Endothelial cell of umbilical vein (primary cell): Measurements from ENCODE around the gene SPTSSA. TPM values are rescaled to one million over a fixed set of nuclear protein-coding genes. Genes with fewer than 3 reads are reported as not detected.

Source experiments
- BruUV-seq: library from RNA; stranded (reverse); fragments of 400-500 nt; replicated peaks from 2 replicates; lab custom pipeline; 2021; lab: Mats Ljungman, UMichigan
- CTCF ChIA-PET: fragments of 300-600, 350-600 bp; sonication (Branson Sonifier 250); formaldehyde crosslinking; loops from one replicate; lab custom pipeline; 2021; ENCODE audit warnings: antibody characterized with exemption, inconsistent platforms; lab: Charles Lee
- POLR2A ChIA-PET: fragments of 300-600, 350-600 bp; sonication (Branson Sonifier 250); formaldehyde crosslinking; loops from one replicate; lab custom pipeline; 2021; ENCODE audit warnings: antibody characterized with exemption, inconsistent platforms; lab: Charles Lee
- DNase-seq: peaks from one replicate; pipeline ENCODE4 v3.0.0-alpha.2; 2011; ENCODE audit warnings: low read depth, low spot score
- FAIRE-seq: peaks from 2 replicates; lab custom pipeline; 2011; peaks lifted over from hg19 to GRCh38; lab: Jason Lieb, UNC
- H2AFZ ChIP-seq: 2 replicates; pipeline ENCODE4 v1.6.0; 2012; ENCODE audit warnings: low read depth, low read length, control low read depth, inconsistent platforms
- H3K27ac ChIP-seq: 2 replicates; pipeline ENCODE4 v1.5.1; 2011; ENCODE audit warnings: low read depth, mild to moderate bottlenecking, control low read depth, low read length, moderate library complexity; ENCODE audit not compliant: insufficient read depth
- H3K27me3 ChIP-seq, 2 experiments: 2 replicates each; pipeline versions ENCODE4 v1.6.0 to v1.6.1; 2011; ENCODE audit warnings: low read length in 2 of 2, mixed read lengths in 1 of 2; ENCODE audit not compliant: control insufficient read depth in 2 of 2, insufficient read depth in 2 of 2
- H3K36me3 ChIP-seq, 2 experiments: 2 replicates in 1 of 2; 3 replicates in 1 of 2; pipeline ENCODE4 v1.5.1; 2011; ENCODE audit warnings: low read length in 2 of 2, mild to moderate bottlenecking in 1 of 2, moderate library complexity in 1 of 2; ENCODE audit not compliant: control insufficient read depth in 2 of 2, insufficient read depth in 2 of 2; ENCODE audit errors: extremely low read depth in 1 of 2
- H3K4me1 ChIP-seq: 3 replicates; pipeline ENCODE4 v1.5.1; 2011; ENCODE audit warnings: mild to moderate bottlenecking, low read length; ENCODE audit not compliant: control insufficient read depth, insufficient read depth; ENCODE audit errors: extremely low read depth
- H3K4me2 ChIP-seq: 2 replicates; pipeline ENCODE4 v1.6.1; 2011; ENCODE audit warnings: low read length, control low read depth, mixed read lengths; ENCODE audit not compliant: insufficient read depth
- H3K4me3 ChIP-seq, 3 experiments: fragments of 200-600 bp in 1 of 3; sonication (generic), shearing (Covaris generic) in 1 of 3; replicated peaks in 1 of 3; 2 replicates each; pipeline ENCODE4 v1.5.1; 2011 to 2016; ENCODE audit warnings: control low read depth in 3 of 3, low read length in 3 of 3, mild to moderate bottlenecking in 2 of 3, inconsistent platforms in 1 of 3, low read depth in 1 of 3, moderate library complexity in 1 of 3; ENCODE audit not compliant: insufficient read depth in 1 of 3
- H3K79me2 ChIP-seq: 2 replicates; pipeline ENCODE4 v1.6.0; 2012; ENCODE audit warnings: low read length, inconsistent platforms; ENCODE audit not compliant: control insufficient read depth, insufficient read depth
- H3K9ac ChIP-seq: replicated peaks from 2 replicates; pipeline ENCODE3; 2011; ENCODE audit warnings: low read length, control low read depth; ENCODE audit not compliant: insufficient read depth; ENCODE audit errors: extremely low read depth
- H3K9me1 ChIP-seq: replicated peaks from 3 replicates; pipeline ENCODE4 v1.6.0; 2011; ENCODE audit warnings: mild to moderate bottlenecking, low read length; ENCODE audit not compliant: control insufficient read depth, insufficient read depth; ENCODE audit errors: extremely low read depth
- H3K9me3 ChIP-seq: replicated peaks from 2 replicates; pipeline ENCODE4 v1.5.1; 2012; ENCODE audit warnings: low read length, inconsistent platforms; ENCODE audit not compliant: control insufficient read depth, insufficient read depth
- H4K20me1 ChIP-seq: replicated peaks from 2 replicates; pipeline ENCODE3; 2011; ENCODE audit warnings: mild to moderate bottlenecking, low read length; ENCODE audit not compliant: control insufficient read depth, insufficient read depth; ENCODE audit errors: extremely low read depth
- CTCF ChIP-seq, 2 donors: IDR thresholded peaks; 1 replicate in 1 of 2; 2 replicates in 1 of 2; pipeline ENCODE4 v1.5.1; 2011; ENCODE audit warnings: low read length in 2 of 2, mild to moderate bottlenecking in 2 of 2, moderate library complexity in 2 of 2, control low read depth in 1 of 2, inconsistent platforms in 1 of 2, low read depth in 1 of 2; ENCODE audit not compliant: insufficient read depth in 1 of 2; ENCODE audit errors: extremely low read depth in 1 of 2
- EZH2 ChIP-seq: IDR thresholded peaks from 2 replicates; pipeline ENCODE4 v1.6.1; 2012; ENCODE audit warnings: borderline replicate concordance, low read depth, mild to moderate bottlenecking, moderate library complexity, low read length, inconsistent platforms; ENCODE audit not compliant: severe bottlenecking
- FOS ChIP-seq: IDR thresholded peaks from 2 replicates; pipeline ENCODE4 v1.6.1; 2011; ENCODE audit warnings: mild to moderate bottlenecking, low read length, moderate library complexity, borderline replicate concordance; ENCODE audit not compliant: insufficient read depth
- GATA2 ChIP-seq: IDR thresholded peaks from 2 replicates; pipeline ENCODE4 v1.7.0; 2011; ENCODE audit warnings: low read depth, mild to moderate bottlenecking, moderate library complexity, mixed read lengths, low read length; ENCODE audit not compliant: insufficient read length, insufficient read depth
- JUN ChIP-seq: IDR thresholded peaks from 2 replicates; pipeline ENCODE4 v1.6.1; 2011; ENCODE audit warnings: borderline replicate concordance, low read depth; ENCODE audit not compliant: insufficient read length, insufficient read depth
- MAX ChIP-seq: IDR thresholded peaks from 2 replicates; pipeline ENCODE4 v1.6.1; 2011; ENCODE audit not compliant: insufficient read depth, insufficient read length
- MYC ChIP-seq: IDR thresholded peaks from one replicate; pipeline ENCODE4 v1.6.1; 2011; ENCODE audit warnings: mild to moderate bottlenecking, low read depth, low read length
- POLR2A ChIP-seq: IDR thresholded peaks from 2 replicates; pipeline ENCODE4 v1.6.1; 2012; ENCODE audit warnings: low read depth, mild to moderate bottlenecking, control low read depth, low read length
- POLR2AphosphoS5 ChIP-seq: IDR thresholded peaks from 2 replicates; pipeline ENCODE4 v1.6.1; 2012; ENCODE audit warnings: low read depth, mild to moderate bottlenecking, control low read depth, low read length, moderate library complexity; ENCODE audit not compliant: insufficient read depth
- dilution Hi-C: fragments of 300-500 bp; cut with MboI; formaldehyde crosslinking; loops from one replicate; pipeline ENCODE4 v1.15.0; 2019; ENCODE audit warnings: low sequenced_read_pairs; ENCODE audit not compliant: extremely low pct_ligation_motif_present
- intact Hi-C: fragments of 100-400 bp; cut with micrococcal nuclease; formaldehyde crosslinking; loops from one replicate; pipeline ENCODE4 v1.10.0; 2022
- polyA plus RNA-seq, 4 experiments: library from polyadenylated mRNA; depleted of rRNA in 3 of 4; stranded (reverse) in 3 of 4; unstranded in 1 of 4; fragments of >200 nt; gene quantifications; 2 replicates each; pipeline versions ENCODE4 v1.2.1 to v1.2.3, GENCODE V29; 2011 to 2012; ENCODE audit warnings: missing spikeins in 1 of 4
- total RNA-seq: library from RNA; stranded (reverse); gene quantifications from 2 replicates; pipeline ENCODE4 v1.2.3, GENCODE V29; 2021

SPTSSA gene
- total and polyA plus RNA-seq, 2 donors (not counting 3 experiments of a cell fraction or from before 2014, with no cell fraction given) = 21.3 to 24.3 TPM

- intact Hi-C loops = no loop called here
- no TSS peak for BruUV-seq
- H3K9ac ChIP-seq = no peak overlapping the region
- DNase-seq = no peak
- no peak for FAIRE-seq
- no peak for TF ChIP-seq EZH2
- TF ChIP-seq MAX = no peak
- TF ChIP-seq GATA2 = no peak
- TF ChIP-seq MYC = no peak
- TF ChIP-seq FOS = no peak
- TF ChIP-seq JUN = no peak
- TF ChIP-seq POLR2A = no peak
- no peak for TF ChIP-seq CTCF (IDR thresholded peaks at IDR 0.05; ENCODE audit: extremely low read depth in 1 of 2, insufficient read depth in 1 of 2, low read depth in 1 of 2, low read length in 2 of 2)
- TF ChIP-seq POLR2AphosphoS5 = no peak
- H3K27me3 ChIP-seq = no peaks in the 10 kb centered on the region
- no peaks in the 10 kb centered on the region for H3K9me1 ChIP-seq
- peaks cover 9% of the 10 kb centered on the region for H3K4me1 ChIP-seq
- POLR2A ChIA-PET = interaction anchor here (1.2 kb wide), 1 partner anchor 9 kb away, joined by 4 read pairs; no protein-coding TSS in a partner anchor
- no peaks in the 10 kb centered on the region for H3K9me3 ChIP-seq
- H3K4me3 ChIP-seq = no peak overlapping the region
- H4K20me1 ChIP-seq = no peaks in the 10 kb centered on the region
- H3K27ac ChIP-seq = no peak overlapping the region
- no peak overlapping the region for H2AFZ ChIP-seq
- CTCF ChIA-PET = interaction anchor here (0.6 to 2.0 kb wide), 7 partner anchors 9 to 1953 kb away, joined by 3 to 7 read pairs (median 3); no protein-coding TSS in a partner anchor
- no peak overlapping the region for H3K4me2 ChIP-seq
- peaks cover 47% of the 10 kb centered on the region for H3K79me2 ChIP-seq
- peaks cover 0 to 6% of the 10 kb centered on the region in 2 experiments for H3K36me3 ChIP-seq
- dilution Hi-C loops = no loop called here
Observed at GRCh38 chr14:34452258-34452822, 9.7 kb downstream of the SPTSSA start.
